HG03565 (cell line): ENCODE results near the gene OLFM3.

Source experiments
- ATAC-seq: cut with Tn5 transposase; IDR thresholded peaks from one replicate; pipeline ENCODE4 v1.9.1; 2021; ENCODE audit warnings: mild to moderate bottlenecking, moderate library complexity; ENCODE audit not compliant: unreplicated experiment

The OLFM3 gene

GRCh38 chr1:101996825-101997465 lies at the start of gene OLFM3:
OLFM3 (minus strand) TSS chr1:101996926.
- ATAC-seq, result no peak

DNA sequence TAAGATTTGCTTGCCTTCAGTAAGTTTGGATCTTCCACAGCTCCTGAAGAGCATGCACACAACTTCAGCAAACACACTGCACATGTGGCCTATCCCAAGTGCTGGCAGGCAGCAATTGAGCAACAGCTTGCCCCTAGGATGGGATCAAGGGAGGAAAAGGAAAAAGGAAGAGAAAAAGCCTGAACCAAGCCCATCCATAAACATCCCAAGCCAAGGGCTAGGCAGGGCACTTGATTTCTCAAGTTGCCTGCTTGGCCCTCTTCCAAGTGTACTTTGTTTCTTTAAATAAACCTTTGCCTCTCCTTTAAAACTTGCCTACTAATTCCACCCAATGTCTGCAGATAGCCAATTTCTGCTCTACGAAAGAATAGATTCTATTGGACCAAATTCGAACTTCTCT lies 49.0 kb upstream of the OLFM3 start:
- no peak for ATAC-seq

- ATAC-seq, result peak; percentile 45
Observed at GRCh38 chr1:102032534-102032933, 35.8 kb upstream of the OLFM3 start.

GRCh38 chr1:102019530-102019929 lies 22.8 kb upstream of the OLFM3 start:
- ATAC-seq, result no peak

- ATAC-seq, result no peak
Observed at GRCh38 chr1:102015728-102016127, 19.0 kb upstream of the OLFM3 start.

- ATAC-seq, result no peak
Observed at GRCh38 chr1:102002057-102002456, 5.3 kb upstream of the OLFM3 start.

- no peak for ATAC-seq
Observed at GRCh38 chr1:101995984-101996745, 561 bp downstream of the OLFM3 start.

DNA sequence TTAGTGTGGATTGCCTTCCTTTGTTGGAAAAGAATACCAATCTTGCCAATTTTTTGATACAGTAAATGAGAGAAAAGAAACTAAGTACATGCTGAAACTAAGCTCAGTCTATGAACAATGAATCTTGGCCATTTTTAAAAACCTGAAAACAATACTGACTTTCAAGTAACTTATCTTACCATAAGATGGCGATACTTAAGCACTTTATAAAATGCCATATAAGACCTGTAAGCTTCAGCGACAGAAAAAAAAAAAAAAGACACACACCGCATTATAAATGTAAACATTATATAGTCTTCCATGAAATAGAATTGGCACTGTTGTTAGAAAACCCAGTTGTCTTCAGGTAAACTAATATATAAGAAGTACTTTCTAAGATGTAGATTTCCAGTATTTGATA lies 3.0 kb downstream of the OLFM3 start:
- ATAC-seq, result no peak

DNA sequence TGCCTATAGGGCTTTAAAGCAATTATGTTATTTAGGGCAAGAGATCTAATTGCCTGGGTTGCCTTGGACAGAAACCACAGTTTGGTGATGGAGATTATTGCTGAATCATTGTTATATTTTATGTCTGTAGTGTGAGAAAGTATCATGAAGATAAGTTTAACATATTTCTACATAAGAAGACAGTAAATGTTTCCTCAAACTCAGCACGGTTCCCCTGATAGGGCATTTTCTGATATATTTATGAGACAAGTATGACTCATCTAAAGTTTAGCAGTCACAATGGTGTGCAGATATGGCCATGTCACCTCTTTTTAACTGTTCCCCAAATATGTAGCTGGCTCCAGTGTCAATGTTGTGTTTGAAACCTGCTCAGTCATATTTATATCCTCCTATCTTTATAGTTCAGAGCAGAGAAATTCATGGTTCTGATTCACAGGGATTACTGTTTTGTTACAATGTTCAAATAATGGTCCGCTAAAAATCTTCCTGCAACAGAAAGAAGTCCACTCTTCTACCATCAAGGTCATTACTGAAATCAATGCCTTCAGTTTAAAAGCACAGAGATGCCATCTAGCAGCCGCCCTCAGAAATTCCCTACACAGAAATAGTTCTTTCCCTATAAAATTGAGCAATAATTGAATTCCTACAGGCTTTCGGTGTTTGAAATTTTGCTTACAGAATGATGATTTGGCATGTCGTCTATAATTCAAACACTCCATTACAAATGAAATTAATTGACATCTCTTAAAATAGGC lies 3.7 kb downstream of the OLFM3 start:
- no peak for ATAC-seq

GRCh38 chr1:101980974-101981373 lies 15.8 kb downstream of the OLFM3 start:
- no peak for ATAC-seq

DNA sequence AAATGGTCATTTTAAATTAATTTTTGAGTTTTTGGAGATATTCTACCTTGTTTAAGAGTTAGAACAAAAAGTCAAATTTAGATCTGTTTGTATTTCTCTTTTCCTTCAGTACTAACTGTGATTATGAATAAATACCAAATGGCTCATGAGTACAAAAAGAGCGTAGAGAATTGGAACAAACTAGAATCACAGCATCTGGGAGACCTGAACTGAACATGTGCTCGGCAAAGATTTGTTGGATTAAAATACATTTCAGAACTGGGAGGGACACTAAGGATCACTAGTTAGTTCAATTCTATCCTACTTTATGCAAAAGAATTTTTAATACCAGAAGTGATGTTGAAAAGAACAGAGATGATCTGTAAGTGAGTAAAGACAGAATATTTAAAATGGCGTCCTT lies 19.5 kb downstream of the OLFM3 start:
- ATAC-seq, result no peak

DNA sequence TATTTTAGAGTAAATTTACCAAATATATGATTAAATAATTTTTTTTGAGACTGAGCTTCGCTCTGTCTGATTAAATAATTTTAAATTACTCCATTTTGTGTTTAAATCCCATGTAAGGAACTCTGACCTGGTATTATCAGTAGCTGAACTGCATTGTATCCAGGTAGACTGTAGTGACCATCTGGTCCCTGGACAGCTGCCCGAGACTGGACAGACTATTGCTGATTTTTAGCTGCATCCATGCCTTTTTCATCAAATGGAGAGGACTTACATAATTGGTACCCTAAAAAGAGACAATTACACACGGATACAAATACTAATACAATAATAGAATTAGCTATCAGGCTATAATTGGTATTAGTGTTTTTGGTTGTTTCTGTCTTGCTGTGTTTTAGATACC lies 20.6 kb downstream of the OLFM3 start:
- no peak for ATAC-seq

DNA sequence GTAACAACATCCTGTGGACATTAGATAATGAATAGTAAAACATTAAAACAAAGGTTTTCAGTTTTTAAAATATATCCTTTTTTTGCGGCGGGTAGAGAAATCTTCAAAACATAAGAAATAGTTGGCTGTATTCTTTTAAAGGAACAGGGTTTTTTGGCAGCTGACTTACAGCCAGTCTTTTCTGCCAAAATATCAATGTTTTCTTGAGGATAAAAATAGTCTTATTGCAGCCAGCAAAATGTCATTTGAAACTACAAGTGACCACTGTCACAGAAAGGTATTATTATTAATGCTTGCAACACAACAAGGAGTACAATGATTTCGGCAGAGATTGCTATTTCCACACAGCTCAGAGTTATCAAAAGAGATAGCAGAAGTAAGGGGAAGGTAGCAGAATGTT lies 21.4 kb downstream of the OLFM3 start:
- no peak for ATAC-seq

DNA sequence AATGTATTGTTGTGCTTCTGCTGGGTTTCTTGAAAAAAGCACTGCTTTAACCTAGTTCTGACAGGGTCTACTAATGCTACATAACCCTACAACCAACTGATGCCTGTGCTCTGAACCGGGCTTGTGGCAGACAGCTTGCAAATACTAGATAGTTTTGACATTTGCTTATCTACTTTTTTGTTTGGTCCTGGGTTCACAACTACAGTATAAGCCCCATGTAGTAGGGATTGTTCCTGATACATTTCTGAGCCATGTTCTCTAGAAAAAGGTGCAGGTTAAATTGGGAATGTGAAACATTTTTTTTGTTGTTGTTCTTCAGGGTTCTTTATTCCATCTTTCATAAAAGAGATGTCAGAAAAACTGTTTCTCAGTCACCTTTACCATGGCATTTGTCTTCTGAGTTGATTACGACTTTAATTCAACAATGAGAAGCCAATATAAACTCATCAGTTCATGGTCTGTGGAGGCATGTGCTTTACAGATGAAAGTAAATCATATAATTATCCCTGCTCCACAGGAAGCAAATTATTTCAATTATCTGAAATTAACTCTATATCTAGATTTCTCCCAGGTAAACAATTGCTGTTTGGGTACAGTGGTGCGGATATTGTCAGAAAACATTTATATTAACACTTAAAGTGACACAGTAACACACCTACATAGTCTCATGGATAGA lies 22.0 kb downstream of the OLFM3 start:
- ATAC-seq, result no peak

DNA sequence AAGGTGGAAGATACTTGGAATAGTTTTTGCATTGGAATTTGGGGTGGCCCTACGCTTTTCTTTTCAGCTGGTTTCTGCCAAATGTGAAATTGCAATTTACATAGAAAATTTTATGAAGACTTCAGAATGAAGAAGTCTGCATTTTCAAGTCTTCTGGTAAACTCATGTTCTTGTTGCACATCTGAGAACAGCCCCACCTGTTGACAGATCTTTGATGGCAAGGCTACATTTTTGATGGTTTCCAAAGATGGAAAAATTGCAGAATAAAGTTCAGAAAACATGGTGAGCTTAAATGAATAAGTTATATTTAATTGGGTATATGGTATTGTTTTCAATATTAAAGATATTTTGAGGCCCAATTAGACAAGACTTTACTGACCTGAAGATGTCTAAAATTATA lies 25.4 kb downstream of the OLFM3 start:
- ATAC-seq, result no peak

GRCh38 chr1:101967871-101968270 lies 28.9 kb downstream of the OLFM3 start:
- ATAC-seq, result no peak

- no peak for ATAC-seq
Observed at GRCh38 chr1:101965341-101965740, 31.4 kb downstream of the OLFM3 start.

DNA sequence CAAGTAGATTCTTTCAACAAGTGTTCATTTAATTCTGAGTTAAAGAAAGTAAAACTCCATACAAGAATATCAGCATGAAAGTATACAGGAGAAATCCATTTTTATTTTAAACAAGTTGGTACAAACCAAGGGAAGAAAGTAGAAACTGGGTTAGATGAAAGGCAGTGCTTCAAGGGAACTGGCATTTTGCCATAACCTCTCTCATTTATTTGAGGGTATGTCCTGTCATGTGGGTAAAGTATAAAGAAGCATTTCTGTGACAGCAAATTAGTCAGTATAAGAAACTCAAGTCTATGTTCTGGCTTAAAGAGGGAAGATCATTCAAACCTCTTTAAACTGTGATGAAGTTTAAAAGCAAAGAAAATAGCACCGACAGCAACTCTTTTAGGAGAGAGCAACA lies 32.0 kb downstream of the OLFM3 start:
- no peak for ATAC-seq

GRCh38 chr1:101960142-101960541 lies 36.6 kb downstream of the OLFM3 start:
- no peak for ATAC-seq

DNA sequence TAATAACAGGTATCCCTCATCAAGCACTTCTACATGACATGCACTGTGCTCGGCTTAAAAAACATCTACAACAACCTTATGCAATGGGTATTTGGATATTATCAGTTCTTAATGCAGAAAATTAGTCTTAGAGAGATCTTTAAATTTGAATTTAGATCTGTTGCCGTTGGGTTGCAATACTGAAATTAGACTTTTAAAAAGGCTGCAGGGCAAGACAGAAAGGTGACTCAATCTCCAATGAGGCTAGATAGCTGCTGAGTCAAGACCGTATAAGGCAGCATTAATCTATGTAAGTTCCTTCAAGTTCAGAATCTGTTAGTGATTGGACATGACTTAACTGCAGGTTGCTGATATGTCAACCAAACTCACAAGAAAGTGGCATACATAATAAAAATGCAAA lies 37.3 kb downstream of the OLFM3 start:
- no peak for ATAC-seq

DNA sequence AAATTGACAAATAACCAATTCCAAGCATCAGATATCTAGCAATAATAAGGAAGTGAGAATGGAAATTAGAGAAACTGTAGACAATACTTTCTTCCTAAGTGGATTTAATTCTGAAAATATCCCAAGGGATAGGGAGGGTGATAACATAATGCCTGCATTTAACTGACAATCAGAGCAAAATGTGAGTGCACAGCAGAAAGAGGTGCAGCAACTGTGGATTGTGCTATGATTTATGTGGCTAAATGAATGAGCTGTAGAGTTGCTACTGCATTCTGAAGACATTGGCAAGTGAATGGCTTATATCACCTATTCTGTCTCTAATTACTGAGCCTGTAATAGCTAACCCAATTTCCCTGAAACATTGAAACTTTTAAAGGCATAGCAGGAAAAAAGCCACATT lies 39.0 kb downstream of the OLFM3 start:
- ATAC-seq, result no peak
